ENCODE results near the gene SDC4. TPM values are rescaled to one million over a fixed set of nuclear protein-coding genes. Genes with fewer than 3 reads are reported as not detected.

Gene SDC4
- total and polyA plus RNA-seq, 10 of the 15 experiments (the other 5 are each of a cell fraction or from before 2014, with no cell fraction given), result 0.52 to 11.3 (median 1.4) TPM

- FAIRE-seq (no peak), ATAC-seq (peak; percentile 52), DNase-seq (ENCODE audit: low read depth, low spot score) (no peak)
- CTCF ChIA-PET, result interaction anchor here (0.6 to 3.8 kb wide), 11 partner anchors 12 to 622 kb away, joined by 3 to 13 read pairs (median 3); no protein-coding TSS in a partner anchor
- TF ChIP-seq YBX1 (IDR thresholded peaks at IDR 0.05) (no peak), POLR2A (IDR thresholded peaks at IDR 0.05; ENCODE audit: low read depth, low read length) (no peak), MEF2B (IDR thresholded peaks at IDR 0.05; ENCODE audit: partially characterized antibody, poor library complexity, severe bottlenecking) (no peak), TCF3 (IDR thresholded peaks at IDR 0.05; ENCODE audit: borderline replicate concordance, insufficient read depth, low read depth, low read length) (no peak), KLF5 (IDR thresholded peaks at IDR 0.05; ENCODE audit: partially characterized antibody) (no peak), TARDBP (IDR thresholded peaks at IDR 0.05; ENCODE audit: borderline replicate concordance) (no peak), BMI1 (IDR thresholded peaks at IDR 0.05; ENCODE audit: borderline replicate concordance) (no peak), MAX (IDR thresholded peaks at IDR 0.05; ENCODE audit: low read depth, low read length) (no peak), PML (IDR thresholded peaks at IDR 0.05; ENCODE audit: low read length) (no peak), SRF (IDR thresholded peaks at IDR 0.05; ENCODE audit: low read depth in 2 of 2, low read length in 2 of 2) (no peak)
- peaks cover 2% of the 10 kb centered on the region; the same call in 1 of the 2 replicates for H4K20me1 ChIP-seq (ENCODE audit: control insufficient read depth, insufficient read depth)
- peaks cover 6% of the 10 kb centered on the region for H3K4me1 ChIP-seq (ENCODE audit: control insufficient read depth, insufficient read depth, low read length)
- BruUV-seq (replicated peaks), result no TSS peak
- H3K36me3 ChIP-seq (ENCODE audit: control insufficient read depth in 2 of 2, insufficient read depth in 2 of 2, low read length in 1 of 2), result no peaks in the 10 kb centered on the region
- H3K9me3 ChIP-seq (replicated peaks; ENCODE audit: control insufficient read depth, insufficient read depth, low read length), result no peaks in the 10 kb centered on the region
- POLR2A ChIA-PET, result interaction anchor here (1.5 to 1.7 kb wide), 2 partner anchors 11 to 22 kb away, joined by 7 to 8 read pairs; no protein-coding TSS in a partner anchor
- H3K9ac ChIP-seq (ENCODE audit: control insufficient read depth, insufficient read depth, low read length), result no peak overlapping the region
- SMC1A ChIA-PET (ENCODE audit: uncharacterized antibody, unreplicated experiment), result interaction anchor here (0.7 to 1.6 kb wide), 7 partner anchors 9 to 286 kb away, joined by 3 to 6 read pairs (median 4); partner anchors contain the start of gene SYS1
- in situ Hi-C loops (cut with MboI), result no loop called here
- no peaks in the 10 kb centered on the region for H3K79me2 ChIP-seq (ENCODE audit: control insufficient read depth, insufficient read depth, low read length)
- no peak overlapping the region for H2AFZ ChIP-seq (ENCODE audit: control insufficient read depth, low read depth, low read length)
- intact Hi-C loops (cut with micrococcal nuclease; ENCODE audit: unreplicated experiment), result no loop called here
- H3K27ac ChIP-seq (ENCODE audit: control insufficient read depth, insufficient read depth), result no peak overlapping the region
- peak overlapping the region; percentile 81; the same call in 1 of the 2 replicates for H3K4me2 ChIP-seq (ENCODE audit: control insufficient read depth, insufficient read depth)
- RAD21 ChIA-PET (ENCODE audit: unreplicated experiment), result interaction anchor here (1.5 kb wide), 1 partner anchor 21 kb away, joined by 5 read pairs; no protein-coding TSS in a partner anchor
- 68% methylated on average over 5 of the region's 5 CpGs for WGBS (ENCODE audit: insufficient coverage, insufficient replicate concordance, low lambda C conversion rate, missing lambda C conversion rate)
- H3K4me3 ChIP-seq, result no peak overlapping the region
- 0 out of 4 replicates have a peak, but pooled peaks cover 0 to 6% of the 10 kb centered on the region in 2 experiments for H3K27me3 ChIP-seq (replicated peaks in 1 of 2; ENCODE audit: control insufficient read depth in 2 of 2, insufficient read depth in 2 of 2, low read length in 1 of 2)
Measured at GRCh38 chr20:45346851-45347250, 1.4 kb downstream of the SDC4 start.

All from GM12878 (cell line).